Posterior cingulate gyrus (tissue), 11 donors: ENCODE measurements around the gene CEP78.
A peak's percentile ranks its signal among the peaks of the same experiment; 100 is the strongest.
"Not testable (repeated sequence)": the region's sequence is repeated elsewhere in the genome, so short reads cannot be mapped to it uniquely, and the experiment has no call there.

Experiments
- DNase-seq, 10 donors: peaks; one replicate each; pipeline versions ENCODE4 v3.0.0 to v3.0.0-alpha.2; 2020 to 2021; ENCODE audit warnings: mixed read lengths in 3 of 10
- intact Hi-C: fragments of 100-400 bp; cut with DNase I; formaldehyde crosslinking; loops from one replicate; pipeline ENCODE4 v1.15.1; 2023

CEP78 gene

DNA sequence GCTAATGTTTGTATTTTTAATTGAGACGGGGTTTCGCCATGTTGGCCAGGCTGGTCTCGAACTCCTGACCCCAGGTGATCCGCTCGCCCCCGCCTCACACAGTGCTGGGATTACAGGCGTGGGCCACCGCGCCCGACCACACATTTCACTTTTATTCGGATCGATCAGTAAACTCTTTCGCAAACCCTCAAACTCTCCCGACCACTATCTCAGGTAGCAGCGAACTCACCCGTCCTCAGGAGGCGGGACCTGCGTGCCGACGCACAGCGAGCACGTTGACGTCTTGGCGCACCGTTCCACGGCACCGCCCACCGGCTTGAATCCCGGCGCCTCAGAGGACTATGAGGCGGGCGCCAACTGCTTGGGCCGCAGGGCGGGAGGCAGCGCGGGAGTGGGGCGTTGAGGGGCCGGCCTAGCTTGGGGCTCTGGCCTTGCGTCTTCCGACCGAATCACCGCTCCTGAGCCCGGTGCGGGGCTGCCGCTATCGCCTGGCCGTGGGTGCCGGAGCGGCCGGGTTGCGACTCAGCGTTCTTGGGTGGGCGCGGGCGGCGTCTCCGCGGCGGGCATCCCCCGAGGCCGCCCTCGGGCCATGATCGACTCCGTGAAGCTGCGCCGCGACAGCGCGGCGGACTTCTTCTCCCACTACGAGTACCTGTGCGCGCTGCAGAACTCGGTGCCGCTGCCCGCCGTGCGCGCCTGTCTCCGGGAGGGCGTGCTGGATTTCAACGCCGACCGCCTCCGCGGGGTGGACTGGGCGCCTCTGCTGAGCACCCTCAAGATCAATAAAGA is at the start of gene CEP78:
CEP78 (plus strand) TSS at position 314 of the 789 bp plus-strand sequence; CDS start at position 590, 276 bp downstream.
- DNase-seq: peak; percentile 75 to 98 (median 90)
- intact Hi-C loops: no loop called here

GRCh38 chr9:78187763-78188484 is 48.0 kb upstream of the CEP78 start:
- peak in 6 of 10 donors; percentile 26 to 76 (median 30) for DNase-seq
- intact Hi-C loops: no loop called here

DNA sequence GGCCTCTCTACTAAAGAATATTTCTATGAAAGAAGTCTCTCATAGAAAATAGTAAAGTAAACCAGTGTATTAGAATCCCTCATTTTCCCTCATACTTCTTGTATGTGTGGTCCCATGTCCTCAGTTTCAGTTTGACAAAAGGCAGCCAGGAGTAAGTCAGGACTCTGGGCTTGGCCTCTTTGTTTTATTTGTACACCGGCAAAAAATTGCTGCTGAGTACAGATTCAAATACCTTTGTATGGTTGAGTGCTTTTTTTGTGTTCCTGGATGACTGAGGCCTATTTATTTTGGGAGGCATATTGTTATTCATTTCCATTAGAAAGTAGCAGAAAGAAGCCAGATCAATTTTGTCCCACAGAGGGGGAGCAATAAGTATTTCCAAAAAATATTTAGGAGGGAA is 47.3 kb upstream of the CEP78 start:
- DNase-seq: no peak
- intact Hi-C loops: no loop called here

DNA sequence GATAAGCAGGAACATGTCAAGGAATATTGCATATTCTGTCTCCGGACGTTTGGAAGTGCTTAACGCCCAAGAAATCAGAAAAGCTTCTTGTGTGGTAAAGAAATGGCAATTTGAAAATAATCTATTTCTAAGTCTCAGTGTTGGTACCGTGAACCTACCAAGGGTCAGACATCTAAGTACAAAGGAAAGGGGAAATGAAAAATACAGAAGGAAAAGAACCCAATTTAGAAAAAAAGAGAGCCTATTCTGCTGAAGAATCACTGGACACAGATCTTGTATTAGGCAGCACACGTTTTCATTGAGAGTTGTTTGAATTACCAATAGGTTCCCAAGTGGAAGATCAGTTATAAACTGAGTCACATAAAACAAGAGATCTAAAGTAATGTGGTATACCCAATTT is 46.9 kb upstream of the CEP78 start:
- no peak for DNase-seq
- intact Hi-C loops: no loop called here

DNA sequence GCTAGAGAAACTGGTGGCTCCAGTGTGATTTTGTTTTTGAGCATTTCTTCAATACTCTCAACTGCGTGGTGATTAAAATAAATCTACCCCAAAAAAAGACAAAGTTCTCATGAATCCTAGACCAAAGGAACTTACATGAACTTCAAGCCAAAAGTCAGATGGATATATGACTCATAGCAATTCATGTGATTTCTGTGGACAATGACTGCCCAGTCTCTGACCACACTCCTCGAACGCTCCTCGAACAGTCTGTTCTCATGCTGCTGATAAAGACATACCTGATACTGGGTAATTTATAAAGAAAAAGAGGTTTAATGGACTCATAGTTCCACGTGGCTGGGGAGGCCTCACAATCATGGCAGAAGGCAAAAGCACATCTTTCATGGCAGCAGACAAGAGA is 46.4 kb upstream of the CEP78 start:
- intact Hi-C loops: no loop called here
- DNase-seq: no peak

- DNase-seq: no peak
- intact Hi-C loops: no loop called here
Measured at GRCh38 chr9:78191931-78192330, 43.9 kb upstream of the CEP78 start.

GRCh38 chr9:78196258-78196657 is 39.6 kb upstream of the CEP78 start:
- no peak for DNase-seq
- intact Hi-C loops: no loop called here

DNA sequence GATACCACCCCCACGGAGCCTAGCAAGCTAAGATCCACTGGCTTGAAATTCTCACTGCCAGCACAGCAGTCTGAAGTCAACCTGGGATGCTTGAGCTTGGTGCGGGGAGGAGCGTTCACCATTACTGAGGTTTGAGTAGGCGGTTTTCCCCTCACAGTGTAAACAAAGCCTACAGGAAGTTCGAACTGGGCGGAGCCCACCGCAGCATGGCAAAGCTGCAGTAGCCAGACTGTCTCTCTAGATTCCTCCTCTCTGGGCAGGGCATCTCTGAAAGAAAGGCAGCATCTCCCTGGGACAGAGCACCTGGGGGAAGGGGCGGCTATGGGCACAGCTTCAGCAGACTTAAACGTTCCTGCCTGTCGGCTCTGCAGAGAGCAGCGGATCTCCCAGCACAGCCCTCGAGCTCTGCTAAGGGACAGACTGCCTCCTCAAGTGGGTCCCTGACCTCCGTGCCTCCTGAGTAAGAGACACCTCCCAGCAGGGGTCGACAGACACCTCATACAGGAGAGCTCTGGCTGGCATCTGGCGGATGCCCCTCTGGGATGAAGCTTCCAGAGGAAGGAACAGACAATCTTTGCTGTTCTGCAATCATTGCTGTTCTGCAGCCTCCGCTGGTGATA is 34.6 kb upstream of the CEP78 start:
- intact Hi-C loops, DNase-seq: not testable (repeated sequence)

DNA sequence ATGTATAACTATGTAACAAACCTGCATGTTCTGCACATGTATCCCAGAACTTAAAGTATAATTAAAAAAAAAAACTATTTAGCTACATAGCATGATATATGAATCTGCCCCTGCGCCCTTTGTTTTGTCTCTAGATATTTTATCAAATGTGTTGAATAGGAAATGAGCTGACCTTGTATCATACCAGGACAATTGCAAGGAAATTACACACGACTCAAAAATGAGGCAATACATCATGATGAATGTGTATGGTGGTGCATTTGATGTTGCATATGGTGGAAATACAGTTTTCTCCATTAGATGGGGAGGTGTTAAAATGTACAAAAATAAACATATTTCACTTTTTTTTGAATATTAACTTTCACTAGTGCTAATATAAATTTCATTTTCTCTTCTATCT is 28.6 kb upstream of the CEP78 start:
- intact Hi-C loops: no loop called here

DNA sequence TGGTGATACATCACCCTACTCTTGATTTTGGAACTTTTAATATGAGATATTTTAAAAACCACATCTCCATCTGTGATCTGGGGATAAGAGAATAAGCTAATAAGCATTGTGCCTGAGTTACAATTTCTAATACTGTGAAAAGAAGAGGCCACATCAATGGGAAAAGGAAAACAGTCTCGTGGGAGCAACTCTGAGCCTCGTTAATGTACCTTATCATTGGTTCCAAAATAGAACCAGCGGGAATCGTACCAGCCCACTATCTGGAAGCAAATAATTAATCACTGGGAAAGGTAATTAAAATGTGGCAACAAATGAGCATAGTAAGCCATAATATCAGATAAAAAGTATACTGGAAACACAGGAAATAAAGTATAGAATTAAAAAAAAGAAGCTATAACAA is 28.0 kb upstream of the CEP78 start:
- intact Hi-C loops: no loop called here
- no peak for DNase-seq

More for the DNA sequence above, 28.6 kb upstream of the CEP78 start:
- no peak for DNase-seq

DNA sequence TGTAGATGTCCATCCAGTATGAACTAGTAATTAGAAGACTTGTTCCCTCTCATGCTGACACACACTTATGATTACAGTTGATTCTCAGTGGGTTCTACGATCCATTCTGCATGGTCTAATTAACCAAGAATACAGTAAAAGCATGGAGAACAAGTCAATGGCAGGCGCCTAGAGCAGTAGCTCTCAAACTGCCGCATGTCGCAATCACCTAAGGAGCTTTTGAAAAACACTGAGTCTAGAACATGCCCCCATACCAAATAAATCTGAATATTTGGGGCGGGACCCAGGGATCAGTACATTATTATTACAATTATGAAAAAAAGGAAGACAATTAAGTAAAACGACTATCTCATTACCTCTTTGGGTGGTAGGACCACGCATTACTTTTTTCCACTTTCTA is 26.7 kb upstream of the CEP78 start:
- no peak for DNase-seq
- intact Hi-C loops: no loop called here

DNA sequence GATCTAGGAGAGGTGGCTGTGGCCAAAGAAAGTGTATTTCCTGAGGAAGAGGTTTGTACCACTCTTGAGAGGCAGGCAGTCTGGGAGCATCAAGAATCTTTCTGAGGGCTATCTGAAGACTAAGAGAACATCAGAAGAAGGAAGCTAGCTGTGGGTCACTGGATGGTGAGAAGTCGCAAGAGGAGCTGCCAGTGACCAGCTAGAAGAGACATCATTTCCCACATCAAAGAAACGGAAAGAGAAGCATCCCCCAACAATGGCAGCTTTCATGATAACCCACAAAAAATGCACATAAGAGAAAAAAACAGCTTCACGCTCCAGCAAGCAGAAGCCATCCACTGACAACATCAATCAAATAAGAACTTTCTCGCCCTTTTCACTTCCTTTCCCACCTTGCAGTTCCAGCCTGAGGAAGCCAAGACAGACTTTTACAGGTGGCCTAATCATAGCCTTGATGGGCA is 25.0 kb upstream of the CEP78 start:
- DNase-seq: no peak
- intact Hi-C loops: loop anchor here (5.0 to 10.0 kb wide), 5 partner anchors 84 to 766 kb away; partner anchors contain the start of gene GNAQ

GRCh38 chr9:78212868-78213267 is 23.0 kb upstream of the CEP78 start:
- intact Hi-C loops: loop anchor here (5.0 to 10.0 kb wide), 5 partner anchors 86 to 768 kb away; partner anchors contain the start of gene GNAQ
- no peak for DNase-seq

- intact Hi-C loops: loop anchor here (5.0 to 10.0 kb wide), 5 partner anchors 86 to 769 kb away; partner anchors contain the start of gene GNAQ
- no peak for DNase-seq
Measured at GRCh38 chr9:78213712-78214111, 22.2 kb upstream of the CEP78 start.

DNA sequence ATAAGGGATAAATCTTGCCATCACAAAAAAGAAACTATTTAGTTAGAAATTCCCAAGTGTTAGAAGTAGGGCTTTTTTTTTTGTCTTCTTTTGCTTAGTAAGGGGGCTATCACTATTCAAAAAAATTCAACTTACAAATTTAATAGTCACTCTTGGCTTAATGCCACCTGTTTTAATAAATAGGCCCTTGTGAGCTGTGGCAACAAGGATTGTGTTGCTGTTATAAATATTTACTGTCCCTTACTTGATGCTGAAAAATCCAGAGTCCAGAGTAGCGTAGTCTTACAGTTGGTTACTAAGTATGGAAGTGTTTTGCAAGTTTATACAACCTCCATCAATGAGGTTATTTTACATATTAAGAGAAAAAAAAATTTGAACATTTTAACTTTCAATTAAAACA is 21.4 kb upstream of the CEP78 start:
- DNase-seq: no peak
- intact Hi-C loops: loop anchor here (5.0 to 10.0 kb wide), 5 partner anchors 87 to 770 kb away; partner anchors contain the start of gene GNAQ

GRCh38 chr9:78215706-78216105 is 20.2 kb upstream of the CEP78 start:
- intact Hi-C loops: loop anchor here (10.0 kb wide), 3 partner anchors 231 to 771 kb away; no protein-coding TSS in a partner anchor
- DNase-seq: no peak

- DNase-seq: no peak
- intact Hi-C loops: loop anchor here (10.0 kb wide), 3 partner anchors 234 to 774 kb away; no protein-coding TSS in a partner anchor
Measured at GRCh38 chr9:78218890-78219289, 17.0 kb upstream of the CEP78 start.

GRCh38 chr9:78221425-78221824 is 14.4 kb upstream of the CEP78 start:
- intact Hi-C loops: no loop called here
- no peak for DNase-seq

DNA sequence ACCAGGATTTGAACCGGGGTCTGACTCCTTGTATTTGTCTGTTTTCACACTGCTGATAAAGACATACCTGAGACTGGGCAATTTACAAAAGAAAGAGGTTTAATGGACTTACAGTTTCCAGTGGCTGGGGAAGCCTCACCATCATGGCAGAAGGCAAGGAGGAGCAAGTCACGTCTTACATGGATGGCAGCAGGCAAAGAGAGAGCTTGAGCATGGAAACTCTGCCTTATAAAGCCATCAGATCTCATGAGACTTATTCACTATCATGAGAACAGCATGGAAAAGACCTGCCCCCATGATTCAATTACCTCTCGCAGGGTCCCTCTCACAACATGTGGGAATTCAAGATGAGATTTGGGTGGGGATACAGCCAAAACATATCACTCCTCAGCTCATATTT is 14.0 kb upstream of the CEP78 start:
- intact Hi-C loops, DNase-seq: not testable (repeated sequence)

DNA sequence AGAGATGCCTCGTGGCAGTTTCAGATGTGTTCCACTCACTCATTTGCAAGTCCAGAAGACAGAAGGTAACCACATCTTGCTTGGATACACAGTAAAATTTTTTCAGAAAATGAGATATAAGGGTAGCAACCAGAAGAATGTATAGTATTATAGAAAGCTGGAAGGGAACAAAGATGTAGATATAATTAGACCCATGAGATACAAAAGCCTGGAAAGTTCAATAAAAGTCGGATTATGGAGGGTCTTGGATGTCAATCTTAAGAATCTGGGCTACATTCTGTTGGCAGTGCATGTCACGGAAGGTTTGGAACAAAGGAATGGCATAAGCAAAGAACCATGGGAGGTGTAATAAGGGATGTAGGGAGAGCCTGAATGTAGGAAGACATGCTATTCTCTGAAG is 5.1 kb upstream of the CEP78 start:
- intact Hi-C loops: no loop called here
- DNase-seq: no peak

GRCh38 chr9:78232471-78232870 is 3.4 kb upstream of the CEP78 start:
- intact Hi-C loops, DNase-seq: not testable (repeated sequence)
